NCI-H460 (cell line): ENCODE data around the gene TMTC4. TPM values are rescaled to one million over a fixed set of nuclear protein-coding genes. Genes with fewer than 3 reads are reported as not detected.
"Not testable (repeated sequence)": the region's sequence is repeated elsewhere in the genome, so short reads cannot be mapped to it uniquely, and the experiment has no call there.

Experiments used
- DNase-seq: peaks from one replicate; pipeline ENCODE4 v3.0.0-alpha.2; 2016; ENCODE audit warnings: low read depth; ENCODE audit errors: extremely low read depth
- total RNA-seq: library from RNA; depleted of rRNA; stranded (reverse); fragments of >200 nt; shearing (Covaris generic); gene quantifications from 2 replicates; pipeline ENCODE4 v1.2.3, GENCODE V29; 2014

TMTC4 gene
- total RNA-seq, 1 experiment from 2014 or later, result 19.8 TPM

GRCh38 chr13:100589178-100589725 lies 85.3 kb downstream of the TMTC4 start:
- no peak for DNase-seq

- peak; percentile 40 for DNase-seq
These were observed 86.0 kb downstream of the TMTC4 start, which contains the start of gene GGACT for GRCh38 chr13:100588331-100589177. GGACT (minus strand) TSS chr13:100588789; CDS start chr13:100532591, 56,198 bp downstream.

GRCh38 chr13:100584896-100585295 lies 89.7 kb downstream of the TMTC4 start:
- no peak for DNase-seq

GRCh38 chr13:100581504-100581903 lies 93.1 kb downstream of the TMTC4 start:
- no peak for DNase-seq

GRCh38 chr13:100581030-100581429 lies 93.6 kb downstream of the TMTC4 start:
- no peak for DNase-seq

GRCh38 chr13:100580045-100580444 lies 94.5 kb downstream of the TMTC4 start:
- no peak for DNase-seq

GRCh38 chr13:100577239-100577638 lies 97.4 kb downstream of the TMTC4 start:
- not testable (repeated sequence) for DNase-seq

- peak; percentile 59 for DNase-seq
These were observed 101.5 kb downstream of the TMTC4 start for GRCh38 chr13:100573121-100573520.

GRCh38 chr13:100566543-100566942 lies 108.1 kb downstream of the TMTC4 start:
- no peak for DNase-seq

GRCh38 chr13:100565286-100565685 lies 109.3 kb downstream of the TMTC4 start:
- no peak for DNase-seq

- no peak for DNase-seq
These were observed 110.0 kb downstream of the TMTC4 start for GRCh38 chr13:100564444-100565223.

GRCh38 chr13:100563779-100564178 lies 110.8 kb downstream of the TMTC4 start:
- DNase-seq, result no peak

GRCh38 chr13:100561599-100562204 lies 112.9 kb downstream of the TMTC4 start:
- no peak for DNase-seq

- DNase-seq, result no peak
These were observed 113.5 kb downstream of the TMTC4 start for GRCh38 chr13:100561158-100561499.

GRCh38 chr13:100560498-100561157 lies 114.0 kb downstream of the TMTC4 start:
- DNase-seq, result no peak

- no peak for DNase-seq
These were observed 114.7 kb downstream of the TMTC4 start for GRCh38 chr13:100559886-100560285.
